IPS DF 19.7 (cell line): ENCODE data around the gene ASB15.

Experiments used
- DNase-seq: peaks from one replicate; pipeline ENCODE4 v3.0.0-alpha.2; 2013; ENCODE audit warnings: low read depth, low spot score

The ASB15 gene

GRCh38 chr7:123663200-123663599, 61.6 kb downstream of the ASB15 start:
- no peak for DNase-seq

- no peak for DNase-seq
Observed at GRCh38 chr7:123665157-123665556, 63.5 kb downstream of the ASB15 start.

- no peak for DNase-seq
Observed at GRCh38 chr7:123665896-123666295, 64.3 kb downstream of the ASB15 start.

- DNase-seq = no peak
Observed at GRCh38 chr7:123666492-123666891, 64.9 kb downstream of the ASB15 start.

GRCh38 chr7:123669485-123669884, 67.9 kb downstream of the ASB15 start:
- no peak for DNase-seq

GRCh38 chr7:123673137-123673732, 71.6 kb downstream of the ASB15 start:
- no peak for DNase-seq

GRCh38 chr7:123673752-123674398, 72.3 kb downstream of the ASB15 start:
- no peak for DNase-seq

GRCh38 chr7:123674399-123675180, 73.0 kb downstream of the ASB15 start:
- no peak for DNase-seq

- no peak for DNase-seq
Observed at GRCh38 chr7:123675181-123675473, 73.5 kb downstream of the ASB15 start.

- DNase-seq = no peak
Observed at GRCh38 chr7:123677061-123677715, 75.6 kb downstream of the ASB15 start.

- DNase-seq = no peak
Observed at GRCh38 chr7:123679614-123680013, 78.0 kb downstream of the ASB15 start.

- no peak for DNase-seq
Observed at GRCh38 chr7:123680580-123680979, 79.0 kb downstream of the ASB15 start.

- no peak for DNase-seq
Observed at GRCh38 chr7:123681561-123681960, 79.9 kb downstream of the ASB15 start.

GRCh38 chr7:123682690-123683089, 81.1 kb downstream of the ASB15 start:
- no peak for DNase-seq

GRCh38 chr7:123687161-123687560, 85.5 kb downstream of the ASB15 start:
- DNase-seq = no peak

- no peak for DNase-seq
Observed at GRCh38 chr7:123687727-123688126, 86.1 kb downstream of the ASB15 start.
